ENCODE measurements around the gene EEFSEC.

EEFSEC gene

GRCh38 chr3:128321418-128321817 is 168.1 kb downstream of the EEFSEC start:
- Histone ChIP-seq H3K14ac (ENCODE audit: low read length) (no peak overlapping the region), H3K79me1 (ENCODE audit: low read depth, low read length) (no peaks in the 10 kb centered on the region), H3K36me3 (replicated peaks in 1 of 2; ENCODE audit: control insufficient read depth in 2 of 2, insufficient read depth in 2 of 2, low read length in 2 of 2) (no peaks in the 10 kb centered on the region), H3K4me2 (ENCODE audit: insufficient read depth, low read length, poor library complexity, severe bottlenecking) (no peak overlapping the region), H2AK5ac (ENCODE audit: low read depth, low read length) (no peak overlapping the region), H2BK12ac (ENCODE audit: low read length) (no peak overlapping the region), H3K9me3 (replicated peaks in 1 of 2; ENCODE audit: control insufficient read depth in 2 of 2, insufficient read depth in 1 of 2, low read depth in 1 of 2, low read length in 2 of 2) (no peaks in the 10 kb centered on the region), H3K4ac (ENCODE audit: low read length) (no peak overlapping the region), H2BK5ac (ENCODE audit: low read length) (no peak overlapping the region), H3K4me3 (ENCODE audit: low read length in 2 of 2) (no peak overlapping the region), H3K18ac (ENCODE audit: low read length) (no peak overlapping the region), H2BK15ac (ENCODE audit: low read length) (no peak overlapping the region), H3K23ac (ENCODE audit: low read depth, low read length, poor library complexity) (no peak overlapping the region), H3K4me1 (ENCODE audit: control insufficient read depth in 2 of 2, insufficient read depth in 1 of 2, low read depth in 1 of 2, low read length in 2 of 2) (peaks cover 5 to 16% of the 10 kb centered on the region in 2 donors), H3K27me3 (ENCODE audit: control insufficient read depth in 3 of 3, insufficient read depth in 3 of 3, low read depth in 1 of 3, low read length in 3 of 3) (no peaks in the 10 kb centered on the region), H4K8ac (ENCODE audit: low read depth, low read length) (no peak overlapping the region), H3K27ac (replicated peaks; ENCODE audit: low read length) (no peak overlapping the region), H3K9ac (ENCODE audit: low read depth, low read length, poor library complexity) (no peak overlapping the region), H2AFZ (ENCODE audit: low read length) (no peak overlapping the region), H4K91ac (ENCODE audit: low read depth, low read length, poor library complexity) (no peak overlapping the region), H2BK120ac (ENCODE audit: low read depth, low read length) (peak overlapping the region; percentile 53)
- no CpG with 5 or more reads among the region's 4 CpGs for WGBS, 2 donors (ENCODE audit: extremely low coverage in 2 of 2, insufficient read length in 2 of 2, insufficient replicate concordance in 1 of 2)
- DNase-seq (ENCODE audit: low spot score): no peak

GRCh38 chr3:128322030-128323022 is 169.0 kb downstream of the EEFSEC start:
- WGBS, 2 donors (ENCODE audit: extremely low coverage in 2 of 2, insufficient read length in 2 of 2, insufficient replicate concordance in 1 of 2): no CpG with 5 or more reads among the region's 14 CpGs
- H3K23ac ChIP-seq (ENCODE audit: low read depth, low read length, poor library complexity): no peak overlapping the region
- no peak overlapping the region for H2AK5ac ChIP-seq (ENCODE audit: low read depth, low read length)
- H2BK5ac ChIP-seq (ENCODE audit: low read length): no peak overlapping the region
- H2BK12ac ChIP-seq (ENCODE audit: low read length): no peak overlapping the region
- no peaks in the 10 kb centered on the region for H3K36me3 ChIP-seq (replicated peaks in 1 of 2; ENCODE audit: control insufficient read depth in 2 of 2, insufficient read depth in 2 of 2, low read length in 2 of 2)
- H2BK15ac ChIP-seq (ENCODE audit: low read length): no peak overlapping the region
- no peak overlapping the region for H2AFZ ChIP-seq (ENCODE audit: low read length)
- peak overlapping the region in 1 of 2 donors; percentile 14 for H3K4me3 ChIP-seq (ENCODE audit: low read length in 2 of 2)
- H3K14ac ChIP-seq (ENCODE audit: low read length): no peak overlapping the region
- H3K27me3 ChIP-seq (ENCODE audit: control insufficient read depth in 3 of 3, insufficient read depth in 3 of 3, low read depth in 1 of 3, low read length in 3 of 3): no peaks in the 10 kb centered on the region
- H3K9ac ChIP-seq (ENCODE audit: low read depth, low read length, poor library complexity): no peak overlapping the region
- no peak overlapping the region for H3K4ac ChIP-seq (ENCODE audit: low read length)
- no peaks in the 10 kb centered on the region for H3K79me1 ChIP-seq (ENCODE audit: low read depth, low read length)
- no peak overlapping the region for H4K91ac ChIP-seq (ENCODE audit: low read depth, low read length, poor library complexity)
- H2BK120ac ChIP-seq (ENCODE audit: low read depth, low read length): peak overlapping the region; percentile 53
- H4K8ac ChIP-seq (ENCODE audit: low read depth, low read length): no peak overlapping the region
- no peak for DNase-seq (ENCODE audit: low spot score)
- no peak overlapping the region for H3K27ac ChIP-seq (replicated peaks; ENCODE audit: low read length)
- H3K4me2 ChIP-seq (ENCODE audit: insufficient read depth, low read length, poor library complexity, severe bottlenecking): no peak overlapping the region
- no peak overlapping the region for H3K18ac ChIP-seq (ENCODE audit: low read length)
- peaks cover 2 to 7% of the 10 kb centered on the region in 2 donors for H3K4me1 ChIP-seq (ENCODE audit: control insufficient read depth in 2 of 2, insufficient read depth in 1 of 2, low read depth in 1 of 2, low read length in 2 of 2)
- H3K9me3 ChIP-seq (replicated peaks in 1 of 2; ENCODE audit: control insufficient read depth in 2 of 2, insufficient read depth in 1 of 2, low read depth in 1 of 2, low read length in 2 of 2): no peaks in the 10 kb centered on the region

GRCh38 chr3:128323206-128324081 is 170.2 kb downstream of the EEFSEC start:
- Histone ChIP-seq H3K9ac (ENCODE audit: low read depth, low read length, poor library complexity) (no peak overlapping the region), H3K4me3 (ENCODE audit: low read length in 2 of 2) (no peak overlapping the region), H4K8ac (ENCODE audit: low read depth, low read length) (no peak overlapping the region), H3K9me3 (replicated peaks in 1 of 2; ENCODE audit: control insufficient read depth in 2 of 2, insufficient read depth in 1 of 2, low read depth in 1 of 2, low read length in 2 of 2) (no peaks in the 10 kb centered on the region), H3K14ac (ENCODE audit: low read length) (no peak overlapping the region), H3K4ac (ENCODE audit: low read length) (no peak overlapping the region), H3K18ac (ENCODE audit: low read length) (no peak overlapping the region), H3K4me2 (ENCODE audit: insufficient read depth, low read length, poor library complexity, severe bottlenecking) (no peak overlapping the region), H2BK120ac (ENCODE audit: low read depth, low read length) (no peak overlapping the region), H2BK5ac (ENCODE audit: low read length) (no peak overlapping the region), H2BK12ac (ENCODE audit: low read length) (no peak overlapping the region), H2AK5ac (ENCODE audit: low read depth, low read length) (peak overlapping the region; percentile 31), H3K27me3 (ENCODE audit: control insufficient read depth in 3 of 3, insufficient read depth in 3 of 3, low read depth in 1 of 3, low read length in 3 of 3) (no peaks in the 10 kb centered on the region), H3K4me1 (ENCODE audit: control insufficient read depth in 2 of 2, insufficient read depth in 1 of 2, low read depth in 1 of 2, low read length in 2 of 2) (peaks cover 0 to 1% of the 10 kb centered on the region in 2 donors), H4K91ac (ENCODE audit: low read depth, low read length, poor library complexity) (no peak overlapping the region), H3K27ac (replicated peaks; ENCODE audit: low read length) (no peak overlapping the region), H3K79me1 (ENCODE audit: low read depth, low read length) (no peaks in the 10 kb centered on the region), H2AFZ (ENCODE audit: low read length) (no peak overlapping the region), H3K23ac (ENCODE audit: low read depth, low read length, poor library complexity) (peak overlapping the region; percentile 62), H3K36me3 (replicated peaks in 1 of 2; ENCODE audit: control insufficient read depth in 2 of 2, insufficient read depth in 2 of 2, low read length in 2 of 2) (no peaks in the 10 kb centered on the region), H2BK15ac (ENCODE audit: low read length) (no peak overlapping the region)
- DNase-seq (ENCODE audit: low spot score): no peak
- no CpG with 5 or more reads among the region's 17 CpGs for WGBS, 2 donors (ENCODE audit: extremely low coverage in 2 of 2, insufficient read length in 2 of 2, insufficient replicate concordance in 1 of 2)
